ENCODE data around the gene SATB2. TPM values are rescaled to one million over a fixed set of nuclear protein-coding genes. Genes with fewer than 3 reads are reported as not detected.

SATB2 gene
- polyA plus RNA-seq, 1 donor from 2014 or later, result 0.21 TPM

- no peak overlapping the region for H3K4me2 ChIP-seq (ENCODE audit: low read length)
- H2AFZ ChIP-seq (ENCODE audit: low read depth, low read length), result no peak overlapping the region
- H3K4me3 ChIP-seq (ENCODE audit: low read length), result no peak overlapping the region
- TF ChIP-seq EP300 (conservative IDR thresholded peaks at IDR 0.05; ENCODE audit: poor library complexity, severe bottlenecking) (no peak), REST (IDR thresholded peaks at IDR 0.05; ENCODE audit: borderline replicate concordance) (no peak), TAF1 (IDR thresholded peaks at IDR 0.05; ENCODE audit: low read depth) (no peak), MXI1 (conservative IDR thresholded peaks at IDR 0.05; ENCODE audit: poor library complexity, severe bottlenecking) (no peak), EZH2 (IDR thresholded peaks at IDR 0.05; ENCODE audit: borderline replicate concordance, insufficient read depth, low read length, poor library complexity, severe bottlenecking) (no peak), SMC3 (conservative IDR thresholded peaks at IDR 0.05; ENCODE audit: poor library complexity) (no peak), POLR2AphosphoS5 (IDR thresholded peaks at IDR 0.05) (no peak), CTCF (IDR thresholded peaks at IDR 0.05; ENCODE audit: poor library complexity, severe bottlenecking) (no peak), RAD21 (conservative IDR thresholded peaks at IDR 0.05) (no peak)
- no peak overlapping the region for H3K9ac ChIP-seq (ENCODE audit: low read length)
- no peaks in the 10 kb centered on the region for H4K20me1 ChIP-seq (ENCODE audit: insufficient read depth)
- no peaks in the 10 kb centered on the region for H3K9me3 ChIP-seq (ENCODE audit: low read length)
- H3K36me3 ChIP-seq (ENCODE audit: insufficient read depth, low read length), result no peaks in the 10 kb centered on the region
- H3K9me2 ChIP-seq (ENCODE audit: insufficient read depth, low read length), result no peaks in the 10 kb centered on the region
- H3F3A ChIP-seq (ENCODE audit: insufficient read depth, low read length, poor library complexity, severe bottlenecking), result no peaks in the 10 kb centered on the region
- no peaks in the 10 kb centered on the region for H3K79me2 ChIP-seq (replicated peaks; ENCODE audit: insufficient read depth, low read length)
- H3K27ac ChIP-seq (ENCODE audit: low read length), result no peak overlapping the region
- peaks cover 100% of the 10 kb centered on the region for H3K27me3 ChIP-seq (ENCODE audit: insufficient read depth, low read depth, low read length)
These were observed 7.7 kb upstream of the SATB2 start for GRCh38 chr2:199465390-199465789.

GRCh38 chr2:199464606-199465352, 7.0 kb upstream of the SATB2 start:
- H3F3A ChIP-seq (ENCODE audit: insufficient read depth, low read length, poor library complexity, severe bottlenecking), result no peaks in the 10 kb centered on the region
- no peak overlapping the region for H3K4me2 ChIP-seq (ENCODE audit: low read length)
- TF ChIP-seq EP300 (conservative IDR thresholded peaks at IDR 0.05; ENCODE audit: poor library complexity, severe bottlenecking) (no peak), POLR2AphosphoS5 (IDR thresholded peaks at IDR 0.05) (peak; percentile 41)
- H3K4me3 ChIP-seq (ENCODE audit: low read length), result no peak overlapping the region
- peaks cover 100% of the 10 kb centered on the region for H3K27me3 ChIP-seq (ENCODE audit: insufficient read depth, low read depth, low read length)
- no peaks in the 10 kb centered on the region for H3K79me2 ChIP-seq (replicated peaks; ENCODE audit: insufficient read depth, low read length)
- H4K20me1 ChIP-seq (ENCODE audit: insufficient read depth), result no peaks in the 10 kb centered on the region
- no peaks in the 10 kb centered on the region for H3K9me3 ChIP-seq (ENCODE audit: low read length)
- H3K36me3 ChIP-seq (ENCODE audit: insufficient read depth, low read length), result no peaks in the 10 kb centered on the region
- no peak overlapping the region for H3K27ac ChIP-seq (ENCODE audit: low read length)
- no peak overlapping the region for H3K9ac ChIP-seq (ENCODE audit: low read length)
- H3K9me2 ChIP-seq (ENCODE audit: insufficient read depth, low read length), result no peaks in the 10 kb centered on the region
- no peak overlapping the region for H2AFZ ChIP-seq (ENCODE audit: low read depth, low read length)
